SK-N-MC (cell line): ENCODE results near the gene PDZK1.
"Not testable (repeated sequence)": the region's sequence is repeated elsewhere in the genome, so short reads cannot be mapped to it uniquely, and the experiment has no call there.

ENCODE experiments used
- EZH2 ChIP-seq: fragments of 200-600 bp; sonication (generic); IDR thresholded peaks from one replicate; pipeline ENCODE4 v1.6.1; 2017; ENCODE audit warnings: antibody characterized with exemption
- POLR2AphosphoS5 ChIP-seq: IDR thresholded peaks from 2 replicates; pipeline ENCODE4 v1.6.1; 2012; ENCODE audit warnings: mild to moderate bottlenecking, low read depth, low read length, borderline replicate concordance

DNA sequence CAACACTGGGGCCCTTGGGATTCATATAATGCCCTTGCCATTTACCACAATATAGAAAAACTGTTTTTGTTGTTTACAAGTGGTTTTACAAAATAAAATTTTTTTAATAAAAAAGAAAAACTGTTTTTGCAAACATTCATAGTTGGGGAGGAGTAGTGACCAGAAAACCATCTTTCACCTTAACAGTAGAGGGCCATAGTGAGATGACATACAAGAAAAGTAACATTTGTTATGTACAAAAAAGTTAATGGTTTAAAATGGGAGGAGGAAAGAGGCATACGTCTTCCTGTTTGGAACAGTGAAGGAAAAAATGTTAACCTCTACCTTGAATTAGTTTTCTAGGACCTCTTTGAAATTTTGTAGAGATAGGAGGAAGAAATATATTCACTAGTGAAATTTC is 70.9 kb downstream of the PDZK1 start:
- TF ChIP-seq EZH2, POLR2AphosphoS5: not testable (repeated sequence)
